Astrocyte of the hippocampus (primary cell): Measurements from ENCODE around the gene IRF2BP2.

ENCODE experiments used
- DNase-seq: peaks from one replicate; pipeline ENCODE4 v3.0.0; 2011; ENCODE audit warnings: low read depth, low spot score

The IRF2BP2 gene

GRCh38 chr1:234556245-234556943 is 53.6 kb downstream of the IRF2BP2 start:
- DNase-seq = no peak

GRCh38 chr1:234555390-234556024 is 54.5 kb downstream of the IRF2BP2 start:
- no peak for DNase-seq

- DNase-seq = peak; percentile 78
Measured at GRCh38 chr1:234554698-234555311, 55.2 kb downstream of the IRF2BP2 start.
